ENCODE results near the gene P4HA3. TPM values are rescaled to one million over a fixed set of nuclear protein-coding genes. Genes with fewer than 3 reads are reported as not detected.

P4HA3 gene
- total RNA-seq, 1 experiment from 2014 or later, result 3.7 TPM

DNA sequence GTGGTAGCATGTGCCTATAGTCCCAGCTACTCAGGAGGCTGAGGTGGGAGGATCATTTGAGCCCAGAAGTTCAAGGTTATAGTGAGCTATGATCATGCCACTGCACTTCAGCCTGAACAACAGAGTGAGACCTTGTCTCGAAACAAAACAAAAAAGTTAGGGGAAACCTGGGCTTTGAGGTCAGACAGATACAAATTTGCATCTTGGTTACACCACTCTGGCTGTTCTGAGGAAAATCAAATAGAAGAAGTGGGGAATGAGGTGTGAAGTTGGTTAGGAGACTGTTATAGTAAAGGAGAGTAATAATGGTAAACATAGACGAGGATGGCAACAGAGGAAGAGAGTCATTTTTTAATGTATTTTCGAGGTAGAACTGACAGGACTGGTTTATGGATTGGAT lies 77.8 kb downstream of the P4HA3 start:
- Histone ChIP-seq H3F3A (ENCODE audit: low read length, unreplicated experiment) (no peaks in the 10 kb centered on the region), H3K36me3 (ENCODE audit: low read depth, low read length) (peaks cover 45% of the 10 kb centered on the region), H3K9me2 (replicated peaks; ENCODE audit: low read length) (no peaks in the 10 kb centered on the region), H3K79me2 (ENCODE audit: low read length) (no peaks in the 10 kb centered on the region), H4K20me1 (ENCODE audit: low read length) (no peaks in the 10 kb centered on the region), H3K9me3 (ENCODE audit: low read length) (no peaks in the 10 kb centered on the region), H3K27ac (ENCODE audit: low read length) (no peak overlapping the region), H3K9ac (ENCODE audit: low read length) (no peak overlapping the region), H3K4me1 (ENCODE audit: insufficient read depth, low read length) (no peaks in the 10 kb centered on the region), H3K4me3 (ENCODE audit: low read length) (no peak overlapping the region), H3K27me3 (ENCODE audit: low read length) (no peaks in the 10 kb centered on the region), H2AFZ (ENCODE audit: low read length) (no peak overlapping the region), H3K4me2 (ENCODE audit: low read length) (no peak overlapping the region)
- POLR2A ChIA-PET (ENCODE audit: unreplicated experiment), result no interaction called here
- no peak for DNase-seq
- intact Hi-C loops (cut with micrococcal nuclease), result no loop called here
- no peak for ATAC-seq
- no TSS peak for BruUV-seq (replicated peaks)
- CTCF ChIA-PET, result no interaction called here
- TF ChIP-seq, protein P1, sequence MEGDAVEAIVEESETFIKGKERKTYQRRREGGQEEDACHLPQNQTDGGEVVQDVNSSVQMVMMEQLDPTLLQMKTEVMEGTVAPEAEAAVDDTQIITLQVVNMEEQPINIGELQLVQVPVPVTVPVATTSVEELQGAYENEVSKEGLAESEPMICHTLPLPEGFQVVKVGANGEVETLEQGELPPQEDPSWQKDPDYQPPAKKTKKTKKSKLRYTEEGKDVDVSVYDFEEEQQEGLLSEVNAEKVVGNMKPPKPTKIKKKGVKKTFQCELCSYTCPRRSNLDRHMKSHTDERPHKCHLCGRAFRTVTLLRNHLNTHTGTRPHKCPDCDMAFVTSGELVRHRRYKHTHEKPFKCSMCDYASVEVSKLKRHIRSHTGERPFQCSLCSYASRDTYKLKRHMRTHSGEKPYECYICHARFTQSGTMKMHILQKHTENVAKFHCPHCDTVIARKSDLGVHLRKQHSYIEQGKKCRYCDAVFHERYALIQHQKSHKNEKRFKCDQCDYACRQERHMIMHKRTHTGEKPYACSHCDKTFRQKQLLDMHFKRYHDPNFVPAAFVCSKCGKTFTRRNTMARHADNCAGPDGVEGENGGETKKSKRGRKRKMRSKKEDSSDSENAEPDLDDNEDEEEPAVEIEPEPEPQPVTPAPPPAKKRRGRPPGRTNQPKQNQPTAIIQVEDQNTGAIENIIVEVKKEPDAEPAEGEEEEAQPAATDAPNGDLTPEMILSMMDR (conservative IDR thresholded peaks at IDR 0.05; ENCODE audit: low read depth, low read length), result no peak
- TF ChIP-seq EZH2 (IDR thresholded peaks at IDR 0.05; ENCODE audit: low read length, unreplicated experiment) (no peak), EZH2phosphoT487 (IDR thresholded peaks at IDR 0.05; ENCODE audit: borderline replicate concordance, low read length) (no peak)

DNA sequence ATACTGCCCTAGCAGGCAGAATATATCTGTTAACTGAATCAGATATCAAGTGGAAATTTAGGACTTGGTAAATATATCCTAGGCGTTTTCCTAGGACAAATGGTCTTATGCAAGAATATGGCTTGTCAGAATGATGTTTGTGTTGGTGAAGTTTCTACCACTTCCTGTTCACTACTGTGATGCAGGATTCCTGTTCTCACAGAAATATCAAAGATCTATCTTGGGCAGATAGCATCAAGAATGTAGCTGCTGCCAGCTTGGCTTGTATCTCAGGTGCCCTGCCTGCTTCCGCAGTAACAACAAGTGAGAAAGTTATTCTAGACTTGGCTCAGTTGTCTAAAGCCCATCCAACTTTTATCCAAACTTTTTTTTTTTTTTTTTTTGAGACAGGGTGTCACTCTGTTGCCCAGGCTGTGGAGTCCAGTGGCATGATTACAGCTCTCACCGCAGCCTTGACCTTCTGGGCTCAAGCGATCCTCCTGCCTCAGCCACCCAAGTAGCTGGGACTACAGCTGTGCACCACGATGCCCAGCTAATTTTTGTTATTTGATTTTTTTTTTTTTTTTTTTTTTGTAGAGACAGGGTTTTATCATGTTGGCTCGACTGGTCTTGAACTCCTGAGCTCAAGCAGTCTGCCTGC lies 79.0 kb downstream of the P4HA3 start:
- no peaks in the 10 kb centered on the region for H4K20me1 ChIP-seq (ENCODE audit: low read length)
- ChIA-PET POLR2A (ENCODE audit: unreplicated experiment) (no interaction called here), CTCF (no interaction called here)
- H3K9me3 ChIP-seq (ENCODE audit: low read length), result no peaks in the 10 kb centered on the region
- no peaks in the 10 kb centered on the region for H3K9me2 ChIP-seq (replicated peaks; ENCODE audit: low read length)
- no peaks in the 10 kb centered on the region for H3F3A ChIP-seq (ENCODE audit: low read length, unreplicated experiment)
- no peaks in the 10 kb centered on the region for H3K27me3 ChIP-seq (ENCODE audit: low read length)
- H3K36me3 ChIP-seq (ENCODE audit: low read depth, low read length), result peaks cover 39% of the 10 kb centered on the region
- no peak overlapping the region for H3K9ac ChIP-seq (ENCODE audit: low read length)
- no peak for ATAC-seq
- no peak for DNase-seq
- H2AFZ ChIP-seq (ENCODE audit: low read length), result no peak overlapping the region
- no peak overlapping the region for H3K27ac ChIP-seq (ENCODE audit: low read length)
- no peak overlapping the region for H3K4me3 ChIP-seq (ENCODE audit: low read length)
- BruUV-seq (replicated peaks), result no TSS peak
- no peaks in the 10 kb centered on the region for H3K79me2 ChIP-seq (ENCODE audit: low read length)
- intact Hi-C loops (cut with micrococcal nuclease), result no loop called here
- TF ChIP-seq EZH2 (IDR thresholded peaks at IDR 0.05; ENCODE audit: low read length, unreplicated experiment) (no peak), EZH2phosphoT487 (IDR thresholded peaks at IDR 0.05; ENCODE audit: borderline replicate concordance, low read length) (no peak)
- TF ChIP-seq, protein P1 (conservative IDR thresholded peaks at IDR 0.05; ENCODE audit: low read depth, low read length), result no peak
- no peak overlapping the region for H3K4me2 ChIP-seq (ENCODE audit: low read length)
- no peaks in the 10 kb centered on the region for H3K4me1 ChIP-seq (ENCODE audit: insufficient read depth, low read length)

DNA sequence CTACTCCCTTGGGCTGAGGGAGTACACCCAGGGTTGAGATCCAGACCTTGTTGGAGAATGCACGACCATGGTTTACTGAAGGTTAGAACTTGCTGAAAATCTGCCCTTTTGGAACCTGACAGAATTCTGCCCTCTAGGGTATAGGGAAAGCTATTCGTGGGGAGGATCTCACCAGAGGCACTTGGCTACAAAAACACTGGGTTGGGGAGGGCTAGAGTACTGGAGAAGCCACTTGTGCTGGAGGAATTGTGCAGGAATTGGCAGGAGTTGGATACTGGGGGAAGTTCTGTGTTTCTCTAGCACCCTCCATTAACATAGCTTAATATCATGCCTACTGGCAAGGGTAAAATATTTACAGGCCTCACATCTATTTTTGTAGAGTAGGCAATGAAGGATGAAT lies 84.5 kb downstream of the P4HA3 start:
- Histone ChIP-seq H3K27ac (ENCODE audit: low read length) (no peak overlapping the region), H3K27me3 (ENCODE audit: low read length) (no peaks in the 10 kb centered on the region), H4K20me1 (ENCODE audit: low read length) (no peaks in the 10 kb centered on the region), H3F3A (ENCODE audit: low read length, unreplicated experiment) (no peaks in the 10 kb centered on the region), H3K36me3 (ENCODE audit: low read depth, low read length) (peaks cover 25% of the 10 kb centered on the region), H2AFZ (ENCODE audit: low read length) (no peak overlapping the region), H3K4me2 (ENCODE audit: low read length) (no peak overlapping the region), H3K9me3 (ENCODE audit: low read length) (no peaks in the 10 kb centered on the region), H3K9ac (ENCODE audit: low read length) (no peak overlapping the region), H3K9me2 (replicated peaks; ENCODE audit: low read length) (no peaks in the 10 kb centered on the region), H3K4me3 (ENCODE audit: low read length) (no peak overlapping the region), H3K4me1 (ENCODE audit: insufficient read depth, low read length) (no peaks in the 10 kb centered on the region), H3K79me2 (ENCODE audit: low read length) (no peaks in the 10 kb centered on the region)
- intact Hi-C loops (cut with micrococcal nuclease), result no loop called here
- DNase-seq, result peak; percentile 32
- TF ChIP-seq EZH2phosphoT487 (IDR thresholded peaks at IDR 0.05; ENCODE audit: borderline replicate concordance, low read length), result no peak
- TF ChIP-seq, protein P1 (conservative IDR thresholded peaks at IDR 0.05; ENCODE audit: low read depth, low read length), result peak; percentile 45
- TF ChIP-seq EZH2 (IDR thresholded peaks at IDR 0.05; ENCODE audit: low read length, unreplicated experiment), result no peak
- CTCF ChIA-PET, result no interaction called here
- POLR2A ChIA-PET (ENCODE audit: unreplicated experiment), result no interaction called here
- ATAC-seq, result peak; percentile 45; the same call in 1 of the 2 replicates
- BruUV-seq (replicated peaks), result no TSS peak

Data from PC-3 (cell line).